Central memory CD8-positive, alpha-beta T cell (primary cell): ENCODE results near the gene ELL2.
"Not testable (repeated sequence)": the region's sequence is repeated elsewhere in the genome, so short reads cannot be mapped to it uniquely, and the experiment has no call there.

ENCODE experiments used
- ATAC-seq: fragments of 150-1000 bp; cut with Tn5 transposase; replicated peaks from 2 replicates; pipeline ENCODE4 v1.10.0; 2022; ENCODE audit warnings: mild to moderate bottlenecking, moderate FRiP score, moderate number of reproducible peaks; ENCODE audit not compliant: poor library complexity, severe bottlenecking; ENCODE audit errors: extremely low read depth
- DNase-seq, 2 donors: peaks; one replicate each; pipeline ENCODE4 v3.0.0; 2021; ENCODE audit warnings: low spot score in 2 of 2
- H3K27ac Mint-ChIP-seq: one replicate; pipeline ENCODE4 v1.8.0; 2022; ENCODE audit warnings: low read depth, mild to moderate bottlenecking, moderate library complexity, mixed read lengths
- H3K27me3 Mint-ChIP-seq: one replicate; pipeline ENCODE4 v1.8.0; 2022; ENCODE audit warnings: mixed read lengths
- H3K36me3 Mint-ChIP-seq: one replicate; pipeline ENCODE4 v1.8.0; 2022; ENCODE audit warnings: mild to moderate bottlenecking, moderate library complexity, mixed read lengths; ENCODE audit not compliant: insufficient read depth
- H3K4me1 Mint-ChIP-seq: one replicate; pipeline ENCODE4 v1.8.0; 2022; ENCODE audit warnings: mixed read lengths
- H3K4me3 Mint-ChIP-seq: one replicate; pipeline ENCODE4 v1.8.0; 2022; ENCODE audit warnings: mild to moderate bottlenecking, moderate library complexity, mixed read lengths
- H3K9me3 Mint-ChIP-seq: one replicate; pipeline ENCODE4 v1.8.0; 2022; ENCODE audit warnings: mixed read lengths

The ELL2 gene

GRCh38 chr5:95846554-95847260, 114.9 kb downstream of the ELL2 start:
- no peak overlapping the region for H3K27ac Mint-ChIP-seq

GRCh38 chr5:95845391-95845790, 116.3 kb downstream of the ELL2 start:
- H3K4me1 Mint-ChIP-seq = peaks cover 11% of the 10 kb centered on the region
- no peaks in the 10 kb centered on the region for H3K27me3 Mint-ChIP-seq
- DNase-seq = no peak
- ATAC-seq = no peak
- no peaks in the 10 kb centered on the region for H3K36me3 Mint-ChIP-seq
- no peaks in the 10 kb centered on the region for H3K9me3 Mint-ChIP-seq
- H3K27ac Mint-ChIP-seq = no peak overlapping the region
- H3K4me3 Mint-ChIP-seq = no peak overlapping the region

More at GRCh38 chr5:95846554-95847260, 114.9 kb downstream of the ELL2 start:
- ATAC-seq (peak; percentile 63), DNase-seq (peak; percentile 52 to 55)
- peaks cover 11% of the 10 kb centered on the region for H3K4me1 Mint-ChIP-seq
- no peaks in the 10 kb centered on the region for H3K27me3 Mint-ChIP-seq
- no peaks in the 10 kb centered on the region for H3K9me3 Mint-ChIP-seq
- no peak overlapping the region for H3K4me3 Mint-ChIP-seq
- no peaks in the 10 kb centered on the region for H3K36me3 Mint-ChIP-seq

GRCh38 chr5:95843733-95844223, 117.9 kb downstream of the ELL2 start:
- Mint-ChIP-seq H3K27me3 (no peaks in the 10 kb centered on the region), H3K4me3 (no peak overlapping the region)

GRCh38 chr5:95842854-95843544, 118.7 kb downstream of the ELL2 start:
- no peaks in the 10 kb centered on the region for H3K9me3 Mint-ChIP-seq
- ATAC-seq = peak; percentile 68
- peak overlapping the region; percentile 90 for H3K27ac Mint-ChIP-seq
- H3K27me3 Mint-ChIP-seq = no peaks in the 10 kb centered on the region
- peak overlapping the region; percentile 42 for H3K4me3 Mint-ChIP-seq
- no peaks in the 10 kb centered on the region for H3K36me3 Mint-ChIP-seq
- DNase-seq = no peak
- peaks cover 11% of the 10 kb centered on the region for H3K4me1 Mint-ChIP-seq

More at GRCh38 chr5:95843733-95844223, 117.9 kb downstream of the ELL2 start:
- Mint-ChIP-seq H3K27ac (peak overlapping the region; percentile 90), H3K4me1 (peaks cover 11% of the 10 kb centered on the region), H3K36me3 (no peaks in the 10 kb centered on the region), H3K9me3 (no peaks in the 10 kb centered on the region)
- no peak for DNase-seq
- no peak for ATAC-seq

GRCh38 chr5:95841914-95842812, 119.5 kb downstream of the ELL2 start:
- H3K9me3 Mint-ChIP-seq = no peaks in the 10 kb centered on the region
- DNase-seq (no peak), ATAC-seq (no peak)
- H3K27me3 Mint-ChIP-seq = no peaks in the 10 kb centered on the region
- H3K4me3 Mint-ChIP-seq = no peak overlapping the region
- H3K36me3 Mint-ChIP-seq = no peaks in the 10 kb centered on the region
- peaks cover 11% of the 10 kb centered on the region for H3K4me1 Mint-ChIP-seq
- H3K27ac Mint-ChIP-seq = peak overlapping the region; percentile 90

GRCh38 chr5:95840956-95841705, 120.5 kb downstream of the ELL2 start:
- Mint-ChIP-seq H3K27ac (no peak overlapping the region), H3K36me3 (no peaks in the 10 kb centered on the region), H3K4me1 (peaks cover 17% of the 10 kb centered on the region), H3K4me3 (no peak overlapping the region), H3K27me3 (no peaks in the 10 kb centered on the region), H3K9me3 (no peaks in the 10 kb centered on the region)
- no peak for ATAC-seq
- no peak for DNase-seq

GRCh38 chr5:95839658-95840057, 122.0 kb downstream of the ELL2 start:
- no peaks in the 10 kb centered on the region for H3K36me3 Mint-ChIP-seq
- no peaks in the 10 kb centered on the region for H3K27me3 Mint-ChIP-seq
- no peak overlapping the region for H3K27ac Mint-ChIP-seq
- no peaks in the 10 kb centered on the region for H3K9me3 Mint-ChIP-seq
- H3K4me3 Mint-ChIP-seq = no peak overlapping the region
- DNase-seq = no peak
- H3K4me1 Mint-ChIP-seq = peaks cover 27% of the 10 kb centered on the region
- no peak for ATAC-seq

- DNase-seq = no peak
- Mint-ChIP-seq H3K4me3 (no peak overlapping the region), H3K9me3 (no peaks in the 10 kb centered on the region), H3K27ac (no peak overlapping the region), H3K27me3 (no peaks in the 10 kb centered on the region), H3K36me3 (no peaks in the 10 kb centered on the region), H3K4me1 (peaks cover 37% of the 10 kb centered on the region)
- ATAC-seq = no peak
Measured at GRCh38 chr5:95838556-95838955, 123.1 kb downstream of the ELL2 start.

GRCh38 chr5:95838001-95838520, 123.6 kb downstream of the ELL2 start:
- H3K27me3 Mint-ChIP-seq = no peaks in the 10 kb centered on the region
- peaks cover 36% of the 10 kb centered on the region for H3K4me1 Mint-ChIP-seq
- no peak overlapping the region for H3K4me3 Mint-ChIP-seq
- no peaks in the 10 kb centered on the region for H3K9me3 Mint-ChIP-seq
- DNase-seq = no peak
- no peak for ATAC-seq
- no peaks in the 10 kb centered on the region for H3K36me3 Mint-ChIP-seq
- H3K27ac Mint-ChIP-seq = no peak overlapping the region

- Mint-ChIP-seq H3K27me3 (no peaks in the 10 kb centered on the region), H3K4me3 (no peak overlapping the region), H3K27ac (peak overlapping the region; percentile 63), H3K9me3 (no peaks in the 10 kb centered on the region), H3K36me3 (no peaks in the 10 kb centered on the region), H3K4me1 (peaks cover 37% of the 10 kb centered on the region)
- DNase-seq = no peak
- ATAC-seq = no peak
Measured at GRCh38 chr5:95837492-95837891, 124.2 kb downstream of the ELL2 start.

GRCh38 chr5:95836971-95837370, 124.7 kb downstream of the ELL2 start:
- peak overlapping the region; percentile 31 for H3K4me3 Mint-ChIP-seq
- DNase-seq = not testable (repeated sequence)

More at GRCh38 chr5:95836971-95837370, 124.7 kb downstream of the ELL2 start:
- Mint-ChIP-seq H3K27ac (peak overlapping the region; percentile 63), H3K4me1 (peaks cover 41% of the 10 kb centered on the region)
- not testable (repeated sequence) for H3K27me3 Mint-ChIP-seq, ATAC-seq, H3K9me3 Mint-ChIP-seq, H3K36me3 Mint-ChIP-seq
